Dedifferentiated amniotic fluid mesenchymal stem cell (primary cell): Measurements from ENCODE around the gene SLIT1.

ENCODE experiments used
- DNase-seq: peaks from one replicate; pipeline ENCODE4 v3.0.0-alpha.2; 2016; ENCODE audit errors: extremely low spot score

SLIT1 gene

DNA sequence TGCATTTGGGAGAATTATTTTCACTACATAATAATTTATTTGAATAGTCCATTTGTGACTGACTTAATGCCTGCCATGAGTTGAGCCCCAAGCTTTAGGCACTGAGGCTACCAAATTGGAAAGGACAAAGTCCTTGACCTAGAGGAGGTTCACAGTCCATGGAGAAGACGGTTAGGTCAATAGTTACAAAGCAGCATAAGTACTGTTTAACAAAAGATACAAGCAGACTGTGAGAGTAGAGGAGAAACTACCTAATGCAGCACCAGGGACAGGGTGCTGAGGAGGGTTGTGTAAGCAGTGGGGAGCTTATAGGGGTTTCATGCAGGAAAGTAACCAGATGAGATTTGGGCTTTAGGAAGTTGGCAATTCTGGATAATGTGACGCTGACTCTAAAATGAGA is 214.4 kb downstream of the SLIT1 start:
- no peak for DNase-seq

DNA sequence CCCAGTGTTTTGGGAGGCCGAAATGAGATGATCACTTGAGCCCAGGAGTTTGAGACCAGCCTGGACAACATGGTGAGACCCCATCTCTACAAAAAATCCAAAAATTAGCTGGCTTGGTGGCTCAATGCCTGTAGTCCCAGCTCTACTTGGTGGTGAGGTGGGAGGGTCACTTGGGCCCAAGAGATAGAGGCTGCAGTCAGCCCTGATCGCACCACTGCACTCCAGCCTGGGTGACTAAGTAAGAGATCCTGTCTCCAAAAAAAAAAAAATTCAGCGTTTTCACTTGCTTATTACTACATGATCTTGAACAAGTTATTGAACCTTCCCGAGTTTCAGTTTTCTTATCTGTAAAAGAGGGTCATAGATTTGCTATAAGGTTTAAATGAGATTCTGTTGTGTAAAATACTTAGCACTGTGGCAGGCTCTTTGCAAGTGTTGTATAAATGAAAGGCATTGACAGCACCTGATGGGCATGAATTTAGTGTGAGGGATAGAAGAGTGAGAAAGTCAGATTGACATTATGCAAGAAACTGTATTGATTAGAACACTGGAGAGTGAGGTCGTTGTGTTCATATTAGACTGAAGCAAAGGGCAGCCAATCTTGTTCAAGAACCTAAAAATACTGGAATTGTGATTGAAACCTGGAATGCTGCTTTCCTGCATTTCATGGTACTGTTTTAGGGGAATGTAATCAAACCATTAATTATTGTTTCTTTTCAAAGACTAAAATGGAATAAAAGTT is 216.9 kb downstream of the SLIT1 start:
- no peak for DNase-seq

DNA sequence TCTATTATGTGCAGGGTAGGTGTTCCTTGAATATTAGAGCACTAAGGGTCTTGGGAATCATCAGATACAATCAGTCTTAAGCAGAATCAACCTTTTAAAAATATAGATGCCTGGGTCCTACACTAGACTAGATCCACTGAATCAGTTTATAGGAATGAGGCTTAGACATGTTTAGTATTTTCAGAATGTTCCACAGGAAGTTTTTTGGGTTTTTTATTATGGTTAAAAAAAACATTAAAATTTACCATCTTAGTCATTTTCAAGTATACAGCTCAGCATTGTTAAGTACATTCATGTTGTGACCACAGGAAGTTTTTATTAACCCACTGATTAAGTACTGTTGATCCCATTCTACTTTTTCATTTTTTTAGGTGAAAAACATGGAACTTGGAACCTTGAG is 217.9 kb downstream of the SLIT1 start:
- DNase-seq = no peak

DNA sequence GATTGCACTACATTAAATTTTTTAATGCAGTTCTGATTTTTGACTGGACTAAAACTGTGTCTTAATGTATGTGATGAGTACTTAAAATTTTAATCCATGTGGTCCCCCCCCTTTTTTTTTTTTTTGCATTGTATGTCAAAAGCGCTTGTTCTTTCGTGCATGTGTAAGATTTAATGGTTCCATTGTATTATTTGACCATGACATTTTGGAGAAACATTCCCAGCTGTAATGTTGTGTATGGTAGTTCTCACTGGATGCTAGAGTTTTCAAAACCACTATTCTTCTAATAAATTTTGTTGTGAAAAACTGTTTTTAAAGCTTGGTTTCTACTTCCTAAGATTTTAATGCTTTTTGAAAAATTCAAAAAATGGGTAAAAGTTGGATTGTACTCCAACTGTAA is 221.6 kb downstream of the SLIT1 start:
- DNase-seq = no peak

DNA sequence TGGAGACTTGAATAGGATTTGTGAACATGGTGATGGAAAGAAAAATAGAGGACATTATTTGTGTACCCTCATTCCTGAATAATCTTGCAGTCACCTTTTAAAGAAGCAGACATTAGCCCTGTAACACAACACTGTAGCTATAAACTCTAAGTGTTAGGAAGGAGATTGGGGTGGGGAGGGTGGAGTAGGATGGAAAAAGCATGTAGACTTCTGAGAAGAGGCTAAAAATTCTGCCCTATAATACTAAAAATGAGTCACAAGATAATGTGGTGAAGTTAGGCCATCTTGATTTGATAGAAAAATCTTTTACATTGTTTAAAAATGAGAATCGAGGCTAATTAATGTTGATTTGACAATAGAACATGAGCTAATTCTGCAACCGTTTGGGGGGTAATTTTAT is 224.9 kb downstream of the SLIT1 start:
- DNase-seq = no peak

DNA sequence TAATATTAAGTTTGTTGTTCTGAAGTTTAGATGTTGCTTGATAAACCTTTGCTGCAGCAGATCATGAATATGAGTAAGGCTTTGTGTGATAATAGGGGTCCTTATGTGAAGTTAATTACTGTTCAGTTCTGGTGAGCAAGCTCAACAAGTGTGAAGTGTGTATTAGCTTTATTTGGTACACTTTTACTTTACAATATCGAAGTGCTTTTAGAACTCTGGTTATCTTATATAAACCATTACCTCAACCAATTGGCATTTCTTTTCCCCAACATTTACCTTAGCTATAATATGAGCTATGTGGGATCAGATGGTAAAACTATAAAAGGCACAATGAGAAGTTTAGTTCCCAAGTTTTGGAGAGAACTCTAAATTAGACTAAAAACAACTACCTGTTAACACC is 226.0 kb downstream of the SLIT1 start:
- DNase-seq = no peak

DNA sequence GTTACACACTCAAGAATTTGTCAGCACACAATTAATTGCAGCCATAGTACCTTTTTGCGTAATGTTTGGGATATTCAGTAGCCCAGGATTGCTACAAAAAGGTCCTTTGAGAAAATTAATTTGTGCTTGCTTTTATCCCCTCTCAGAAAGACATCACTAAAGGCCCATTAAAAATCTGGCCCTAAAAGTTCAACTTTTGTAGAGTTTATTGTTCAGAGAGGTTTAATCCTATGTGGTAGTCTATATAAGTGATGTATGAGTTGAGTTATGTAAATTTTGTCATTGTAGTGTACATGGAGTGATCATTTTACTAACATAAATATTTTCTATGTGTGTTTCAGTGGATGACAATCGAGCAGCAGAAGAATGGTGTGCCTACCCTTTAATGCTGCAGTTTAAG is 227.7 kb downstream of the SLIT1 start:
- no peak for DNase-seq

DNA sequence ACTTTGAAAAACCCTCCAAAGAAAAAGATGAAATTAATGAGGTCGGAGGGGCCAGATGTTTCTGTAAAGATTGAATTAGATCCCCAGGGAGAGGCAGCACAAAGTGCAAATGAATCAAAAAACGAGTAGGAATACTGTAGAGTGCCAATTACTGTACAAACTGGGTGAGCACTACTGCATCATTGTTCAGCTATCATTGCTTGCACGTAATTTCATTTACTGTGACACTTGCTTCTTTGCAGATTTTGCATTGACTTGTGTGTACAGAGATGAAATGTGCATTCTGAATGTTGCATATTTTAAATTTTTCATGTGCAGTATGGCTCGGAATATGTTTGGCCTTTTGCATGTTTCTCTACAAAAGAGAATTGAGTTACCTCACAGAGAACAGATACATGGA is 230.0 kb downstream of the SLIT1 start:
- DNase-seq = no peak

DNA sequence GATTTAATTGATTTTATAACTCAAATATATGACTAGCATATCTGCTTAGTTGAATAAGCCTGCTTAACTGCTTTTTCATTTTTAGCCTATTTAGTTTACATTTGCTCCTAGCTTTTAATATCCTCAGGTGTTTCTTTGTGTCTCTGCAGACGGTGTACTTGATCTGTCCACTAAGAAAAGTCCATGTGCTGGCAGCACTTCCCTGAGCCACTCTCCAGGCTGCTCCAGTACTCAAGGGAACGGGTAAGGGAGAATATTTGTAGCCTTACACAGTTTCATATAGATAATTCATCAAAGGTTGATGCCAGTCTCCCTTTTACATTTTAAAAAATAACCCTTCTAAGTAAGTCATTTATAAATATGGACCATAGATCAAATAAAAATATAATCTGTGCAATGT is 233.8 kb downstream of the SLIT1 start:
- no peak for DNase-seq

DNA sequence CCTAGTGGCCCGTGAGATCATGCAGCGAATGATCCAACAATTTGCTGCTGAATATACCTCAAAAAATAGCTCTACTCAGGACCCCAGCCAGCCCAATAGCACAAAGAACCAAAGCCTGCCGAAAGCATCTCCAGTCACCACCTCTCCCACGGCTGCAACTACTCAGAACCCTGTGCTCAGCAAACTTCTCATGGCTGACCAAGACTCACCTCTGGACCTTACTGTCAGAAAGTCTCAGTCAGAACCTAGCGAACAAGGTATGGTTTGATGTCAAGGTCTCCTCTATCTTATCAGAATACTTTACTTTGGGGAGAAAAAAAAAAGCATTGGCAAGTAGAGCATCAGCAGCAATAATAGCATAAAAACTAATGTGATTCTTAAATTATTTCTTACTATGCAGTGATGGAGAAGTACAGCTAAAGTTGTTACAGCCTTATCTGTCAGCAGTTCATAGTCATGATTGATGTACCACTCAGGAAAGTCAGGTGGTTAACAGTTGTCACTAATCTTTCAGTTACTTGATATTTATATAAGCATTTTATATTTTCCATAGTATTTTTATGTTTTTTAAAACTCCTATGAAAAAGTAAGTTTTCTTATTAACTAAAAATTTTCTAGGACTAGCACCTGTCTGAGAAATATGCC is 236.6 kb downstream of the SLIT1 start:
- DNase-seq = no peak
